ENCODE results near the gene KCTD3.

Gene KCTD3

GRCh38 chr1:215640429-215641148 is 73.5 kb downstream of the KCTD3 start:
- DNase-seq: no peak
- TF ChIP-seq GATA1 (IDR thresholded peaks at IDR 0.05; ENCODE audit: low read depth, low read length) (no peak), POLR2A (IDR thresholded peaks at IDR 0.05; ENCODE audit: low read length) (no peak)

GRCh38 chr1:215643592-215644321 is 76.7 kb downstream of the KCTD3 start:
- no peak for TF ChIP-seq POLR2A (IDR thresholded peaks at IDR 0.05; ENCODE audit: low read length)
- TF ChIP-seq GATA1 (IDR thresholded peaks at IDR 0.05; ENCODE audit: low read depth, low read length): no peak
- DNase-seq: no peak

DNA sequence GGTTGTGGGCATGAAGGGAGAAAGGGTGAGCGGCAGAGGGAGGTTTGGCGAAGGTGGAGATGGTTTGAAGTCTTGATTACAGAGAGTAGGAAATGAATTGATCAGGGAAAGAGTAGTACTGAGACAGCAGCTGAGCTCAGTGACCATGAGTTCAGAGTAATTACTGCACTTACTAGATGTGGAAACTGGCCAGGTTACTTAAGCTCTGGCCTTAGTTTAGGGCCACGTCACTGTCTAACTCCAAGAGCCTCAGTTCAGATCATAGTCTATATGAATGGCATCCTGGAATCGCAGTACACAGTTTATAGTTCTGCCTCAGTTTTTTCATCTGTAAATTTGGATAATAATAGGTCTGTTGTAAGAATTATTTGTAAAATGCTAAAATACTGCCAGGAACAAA is 78.1 kb downstream of the KCTD3 start:
- DNase-seq: no peak

GRCh38 chr1:215645861-215646260 is 78.8 kb downstream of the KCTD3 start:
- no peak for DNase-seq
- TF ChIP-seq GATA1 (IDR thresholded peaks at IDR 0.05; ENCODE audit: low read depth, low read length): no peak
- TF ChIP-seq POLR2A (IDR thresholded peaks at IDR 0.05; ENCODE audit: low read length): no peak

More for the DNA sequence above, 78.1 kb downstream of the KCTD3 start:
- no peak for TF ChIP-seq GATA1 (IDR thresholded peaks at IDR 0.05; ENCODE audit: low read depth, low read length)
- TF ChIP-seq POLR2A (IDR thresholded peaks at IDR 0.05; ENCODE audit: low read length): no peak

- no peak for TF ChIP-seq POLR2A (IDR thresholded peaks at IDR 0.05; ENCODE audit: low read length)
- TF ChIP-seq GATA1 (IDR thresholded peaks at IDR 0.05; ENCODE audit: low read depth, low read length): no peak
- DNase-seq: no peak
Measured at GRCh38 chr1:215647738-215648137, 80.6 kb downstream of the KCTD3 start.

GRCh38 chr1:215648957-215649356 is 81.9 kb downstream of the KCTD3 start:
- DNase-seq: no peak
- no peak for TF ChIP-seq POLR2A (IDR thresholded peaks at IDR 0.05; ENCODE audit: low read length)
- TF ChIP-seq GATA1 (IDR thresholded peaks at IDR 0.05; ENCODE audit: low read depth, low read length): no peak

DNA sequence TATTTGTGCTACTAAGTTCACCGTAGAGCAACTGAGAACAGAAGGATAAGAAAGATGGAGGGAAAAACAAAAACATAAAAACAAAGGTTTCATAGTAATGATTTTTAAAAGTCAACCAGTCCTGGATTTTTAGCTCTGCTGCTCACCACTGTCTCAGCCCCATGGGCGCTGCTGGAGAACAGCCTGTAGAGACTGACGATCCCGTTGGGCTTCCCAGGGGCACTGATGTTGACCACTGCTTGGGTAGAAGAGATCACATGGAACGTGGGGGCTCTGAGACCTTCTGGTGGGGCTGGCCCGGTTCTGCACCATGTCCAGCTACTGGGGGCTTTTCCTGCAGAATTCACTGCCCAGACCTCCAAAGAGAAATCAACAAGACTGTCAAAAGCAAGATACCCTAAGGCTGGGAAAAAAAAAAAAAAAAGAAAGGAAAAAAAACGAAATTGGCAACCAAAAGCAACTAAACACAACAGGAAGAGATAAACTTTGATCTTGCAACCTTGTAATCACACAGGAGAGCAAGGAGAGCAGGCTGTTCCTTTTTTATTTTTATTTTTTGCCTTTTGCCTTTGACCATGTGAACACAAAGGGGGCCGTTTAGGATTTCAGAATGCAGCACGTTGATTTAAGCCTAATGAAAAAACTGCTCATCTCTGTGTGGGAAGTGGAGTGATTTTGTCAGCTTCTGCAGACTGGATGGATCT is 83.5 kb downstream of the KCTD3 start:
- DNase-seq: no peak
- TF ChIP-seq GATA1 (IDR thresholded peaks at IDR 0.05; ENCODE audit: low read depth, low read length) (no peak), POLR2A (IDR thresholded peaks at IDR 0.05; ENCODE audit: low read length) (no peak)

- TF ChIP-seq GATA1 (IDR thresholded peaks at IDR 0.05; ENCODE audit: low read depth, low read length) (no peak), POLR2A (IDR thresholded peaks at IDR 0.05; ENCODE audit: low read length) (no peak)
Measured at GRCh38 chr1:215651867-215652266, 84.8 kb downstream of the KCTD3 start.

DNA sequence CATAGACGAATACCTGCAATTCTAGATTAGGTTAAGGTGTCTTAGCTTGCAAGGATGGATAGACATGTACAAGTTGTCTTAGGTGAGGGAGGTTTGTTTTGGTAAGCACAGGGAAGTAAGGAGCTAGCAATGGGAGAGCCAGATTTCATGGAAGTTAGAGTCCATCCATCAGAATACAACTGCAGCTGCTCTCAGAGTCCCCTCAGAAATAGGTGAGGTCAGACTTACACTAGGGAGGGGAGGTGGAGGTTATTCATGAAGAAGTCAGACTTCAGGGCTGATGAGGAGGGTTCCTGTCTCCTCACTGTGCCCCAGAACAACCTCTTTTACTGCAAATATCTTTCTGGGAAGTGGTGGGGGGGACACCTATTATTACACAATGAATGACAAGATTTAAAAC is 85.3 kb downstream of the KCTD3 start:
- no peak for TF ChIP-seq POLR2A (IDR thresholded peaks at IDR 0.05; ENCODE audit: low read length)
- no peak for TF ChIP-seq GATA1 (IDR thresholded peaks at IDR 0.05; ENCODE audit: low read depth, low read length)
- DNase-seq: no peak

More at GRCh38 chr1:215651867-215652266, 84.8 kb downstream of the KCTD3 start:
- no peak for DNase-seq

DNA sequence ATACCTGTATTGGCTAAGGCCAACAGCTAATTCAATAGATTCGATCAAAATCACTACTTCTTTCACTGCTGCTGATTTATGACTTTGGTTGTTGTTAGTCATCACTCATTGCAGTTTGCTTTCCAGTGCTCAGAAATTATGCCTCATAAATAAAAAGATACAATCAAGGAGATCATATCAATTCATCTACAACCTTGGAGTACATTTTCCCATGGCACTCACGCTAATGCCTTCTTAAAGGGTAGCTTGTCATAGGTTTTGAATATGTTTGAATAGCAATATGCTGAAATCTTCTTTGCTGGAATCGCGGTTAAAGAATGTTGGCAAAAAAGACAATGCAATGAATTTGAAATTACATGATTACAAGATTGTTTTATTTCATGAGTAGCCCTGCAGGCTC is 89.9 kb downstream of the KCTD3 start:
- DNase-seq: no peak
- TF ChIP-seq GATA1 (IDR thresholded peaks at IDR 0.05; ENCODE audit: low read depth, low read length): no peak
- no peak for TF ChIP-seq POLR2A (IDR thresholded peaks at IDR 0.05; ENCODE audit: low read length)

GRCh38 chr1:215660259-215660658 is 93.2 kb downstream of the KCTD3 start:
- no peak for DNase-seq

DNA sequence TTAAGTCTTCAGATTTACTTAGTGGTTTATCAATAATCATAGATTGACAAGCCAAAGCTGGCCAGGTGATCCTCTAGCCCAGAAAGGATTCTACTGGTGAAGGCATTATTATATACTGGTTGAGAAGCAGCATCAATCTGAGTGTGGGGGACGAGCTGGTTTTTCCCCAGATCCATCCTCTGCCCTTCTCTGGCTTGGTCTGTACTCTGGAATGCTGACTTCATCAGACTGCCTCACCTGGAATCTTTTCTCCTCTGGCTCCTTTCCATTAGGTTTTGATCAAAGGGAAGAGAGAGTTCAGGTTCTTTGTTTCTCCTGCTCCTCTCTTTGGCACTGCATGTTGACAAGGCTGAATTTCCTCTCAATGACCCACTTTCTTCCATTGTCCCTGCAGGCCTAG is 93.9 kb downstream of the KCTD3 start:
- no peak for DNase-seq
- TF ChIP-seq POLR2A (IDR thresholded peaks at IDR 0.05; ENCODE audit: low read length): no peak
- TF ChIP-seq GATA1 (IDR thresholded peaks at IDR 0.05; ENCODE audit: low read depth, low read length): no peak

More at GRCh38 chr1:215660259-215660658, 93.2 kb downstream of the KCTD3 start:
- TF ChIP-seq GATA1 (IDR thresholded peaks at IDR 0.05; ENCODE audit: low read depth, low read length) (no peak), POLR2A (IDR thresholded peaks at IDR 0.05; ENCODE audit: low read length) (no peak)

GRCh38 chr1:215665215-215665614 is 98.1 kb downstream of the KCTD3 start:
- TF ChIP-seq GATA1 (IDR thresholded peaks at IDR 0.05; ENCODE audit: low read depth, low read length): no peak
- no peak for TF ChIP-seq POLR2A (IDR thresholded peaks at IDR 0.05; ENCODE audit: low read length)
- DNase-seq: no peak

DNA sequence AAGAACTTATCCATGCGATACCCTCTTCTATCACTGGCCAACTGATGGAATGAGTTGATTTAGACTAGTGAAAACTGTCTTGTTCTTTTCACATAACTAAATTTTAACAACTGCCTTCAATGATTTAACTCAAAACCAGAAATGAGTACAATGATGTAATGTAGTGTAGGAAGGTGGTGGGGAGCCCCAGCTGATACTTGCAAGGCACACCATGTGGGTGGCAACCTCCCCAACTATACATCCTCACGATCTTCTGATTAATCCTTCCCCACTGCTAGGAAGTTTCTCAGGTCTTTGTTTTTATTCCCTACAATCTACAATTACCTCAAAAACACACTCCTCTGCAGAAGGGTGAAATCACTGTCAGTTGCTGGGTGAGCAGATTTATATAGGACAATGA is 100.7 kb downstream of the KCTD3 start:
- no peak for TF ChIP-seq POLR2A (IDR thresholded peaks at IDR 0.05; ENCODE audit: low read length)
- no peak for TF ChIP-seq GATA1 (IDR thresholded peaks at IDR 0.05; ENCODE audit: low read depth, low read length)
- DNase-seq: no peak
